ENCODE data around the gene PSG5.

- TF ChIP-seq CTCF (IDR thresholded peaks at IDR 0.05; ENCODE audit: poor library complexity, severe bottlenecking) (no peak), EZH2 (IDR thresholded peaks at IDR 0.05; ENCODE audit: borderline replicate concordance, insufficient read depth, low read length, poor library complexity, severe bottlenecking) (no peak), POLR2AphosphoS5 (IDR thresholded peaks at IDR 0.05) (no peak), TAF1 (IDR thresholded peaks at IDR 0.05; ENCODE audit: low read depth) (no peak), SMC3 (conservative IDR thresholded peaks at IDR 0.05; ENCODE audit: poor library complexity) (no peak), REST (IDR thresholded peaks at IDR 0.05; ENCODE audit: borderline replicate concordance) (no peak)
These were observed 43.0 kb upstream of the PSG5 start for GRCh38 chr19:43229315-43229714.
